Astrocyte (in vitro differentiated cells and primary cell): ENCODE data around the gene NLRP4. TPM values are rescaled to one million over a fixed set of nuclear protein-coding genes. Genes with fewer than 3 reads are reported as not detected.

Experiments
- DNase-seq: peaks from one replicate; pipeline ENCODE4 v3.0.0-alpha.2; 2010; ENCODE audit warnings: low read depth
- FAIRE-seq: peaks from 2 replicates; lab custom pipeline; 2011; peaks lifted over from hg19 to GRCh38; lab: Jason Lieb, UNC
- H2AFZ ChIP-seq: 2 replicates; pipeline ENCODE4 v1.6.0; 2012; ENCODE audit warnings: low read depth, low read length, inconsistent platforms
- H3K27ac ChIP-seq: 2 replicates; pipeline ENCODE4 v1.5.1; 2011; ENCODE audit warnings: low read depth, low read length, inconsistent platforms
- H3K27me3 ChIP-seq: 2 replicates; pipeline ENCODE4 v1.6.0; 2011; ENCODE audit warnings: low read length, inconsistent platforms; ENCODE audit not compliant: insufficient read depth
- H3K36me3 ChIP-seq: 2 replicates; pipeline ENCODE4 v1.5.1; 2011; ENCODE audit warnings: low read length, inconsistent platforms; ENCODE audit not compliant: insufficient read depth
- H3K4me1 ChIP-seq: 2 replicates; pipeline ENCODE4 v1.5.1; 2011; ENCODE audit warnings: low read length, inconsistent platforms; ENCODE audit not compliant: insufficient read depth
- H3K4me2 ChIP-seq: 2 replicates; pipeline ENCODE4 v1.6.0; 2012; ENCODE audit warnings: low read length, inconsistent platforms
- H3K4me3 ChIP-seq: 2 replicates; pipeline ENCODE4 v1.5.1; 2011; ENCODE audit warnings: low read depth, mild to moderate bottlenecking, low read length, inconsistent platforms; ENCODE audit not compliant: insufficient read depth
- H3K79me2 ChIP-seq: 2 replicates; pipeline ENCODE4 v1.6.0; 2012; ENCODE audit warnings: mild to moderate bottlenecking, low read length, inconsistent platforms; ENCODE audit not compliant: insufficient read depth
- H3K9ac ChIP-seq: 2 replicates; pipeline ENCODE4 v1.6.0; 2012; ENCODE audit warnings: mild to moderate bottlenecking, low read length, inconsistent platforms
- H3K9me3 ChIP-seq: 2 replicates; pipeline ENCODE4 v1.5.1; 2012; ENCODE audit warnings: low read depth, mild to moderate bottlenecking, low read length, inconsistent platforms; ENCODE audit not compliant: insufficient read depth
- H4K20me1 ChIP-seq: 2 replicates; pipeline ENCODE4 v1.6.0; 2012; ENCODE audit warnings: low read length, inconsistent platforms; ENCODE audit not compliant: insufficient read depth
- H3K27ac Mint-ChIP-seq: one replicate; pipeline ENCODE4 v1.8.0; 2021; ENCODE audit warnings: mild to moderate bottlenecking, mixed read lengths; ENCODE audit not compliant: unreplicated experiment
- H3K27me3 Mint-ChIP-seq: one replicate; pipeline ENCODE4 v1.8.0; 2021; ENCODE audit warnings: low read depth, mixed read lengths; ENCODE audit not compliant: unreplicated experiment
- H3K36me3 Mint-ChIP-seq: one replicate; pipeline ENCODE4 v1.8.0; 2021; ENCODE audit warnings: low read depth, mixed read lengths; ENCODE audit not compliant: unreplicated experiment
- H3K4me1 Mint-ChIP-seq: one replicate; pipeline ENCODE4 v1.8.0; 2021; ENCODE audit warnings: low read depth, mixed read lengths; ENCODE audit not compliant: unreplicated experiment
- H3K4me3 Mint-ChIP-seq: one replicate; pipeline ENCODE4 v1.8.0; 2021; ENCODE audit warnings: mild to moderate bottlenecking, moderate library complexity, mixed read lengths; ENCODE audit not compliant: unreplicated experiment
- H3K9me3 Mint-ChIP-seq: one replicate; pipeline ENCODE4 v1.8.0; 2021; ENCODE audit warnings: mild to moderate bottlenecking, mixed read lengths; ENCODE audit not compliant: unreplicated experiment
- EZH2 ChIP-seq: IDR thresholded peaks from 2 replicates; pipeline ENCODE4 v1.6.1; 2012; ENCODE audit warnings: mild to moderate bottlenecking, low read length, inconsistent platforms; ENCODE audit not compliant: insufficient read depth
- total RNA-seq: library from RNA; stranded (reverse); gene quantifications from 2 replicates; pipeline ENCODE4 v1.2.1, GENCODE V29; 2021
- TF ChIP-seq, protein P1 (sequence below): IDR thresholded peaks from 2 replicates; pipeline ENCODE4 v1.5.1; 2011; ENCODE audit warnings: low read depth, mild to moderate bottlenecking, inconsistent platforms, low read length, moderate library complexity; ENCODE audit not compliant: insufficient read depth

Gene NLRP4
- total RNA-seq, 1 donor from 2014 or later: not detected

DNA sequence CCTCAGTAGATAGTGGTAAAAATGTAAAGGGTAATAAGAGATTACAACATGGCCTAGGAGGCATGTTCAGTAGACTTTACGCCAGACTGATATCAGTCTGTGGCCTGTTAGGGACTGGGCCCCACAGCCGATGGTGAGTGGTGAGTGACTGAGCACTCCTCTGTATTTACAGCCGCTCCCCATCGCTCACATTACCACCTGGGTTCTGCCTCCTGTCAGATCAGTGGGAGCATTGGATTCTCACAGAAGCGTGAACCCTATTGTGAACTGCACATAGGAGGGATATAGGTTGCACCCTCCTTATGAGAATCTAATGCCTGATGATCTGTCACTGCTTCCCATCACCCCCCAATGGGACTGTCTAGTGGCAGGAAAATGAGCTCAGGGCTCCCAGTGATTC lies 22.4 kb upstream of the NLRP4 start:
- Histone ChIP-seq H3K9ac (no peak overlapping the region), H2AFZ (no peak overlapping the region), H4K20me1 (no peaks in the 10 kb centered on the region), H3K4me1 (no peaks in the 10 kb centered on the region), H3K4me2 (no peak overlapping the region), H3K4me3 (no peak overlapping the region), H3K36me3 (no peaks in the 10 kb centered on the region), H3K27ac (no peak overlapping the region), H3K27me3 (no peaks in the 10 kb centered on the region), H3K9me3 (peaks cover 12% of the 10 kb centered on the region), H3K79me2 (no peaks in the 10 kb centered on the region)
- Mint-ChIP-seq H3K4me3 (no peak overlapping the region), H3K36me3 (no peaks in the 10 kb centered on the region), H3K27me3 (no peaks in the 10 kb centered on the region), H3K4me1 (no peaks in the 10 kb centered on the region), H3K9me3 (peaks cover 11% of the 10 kb centered on the region), H3K27ac (no peak overlapping the region)
- no peak for FAIRE-seq
- DNase-seq: no peak
- TF ChIP-seq EZH2: no peak
- TF ChIP-seq, protein P1, sequence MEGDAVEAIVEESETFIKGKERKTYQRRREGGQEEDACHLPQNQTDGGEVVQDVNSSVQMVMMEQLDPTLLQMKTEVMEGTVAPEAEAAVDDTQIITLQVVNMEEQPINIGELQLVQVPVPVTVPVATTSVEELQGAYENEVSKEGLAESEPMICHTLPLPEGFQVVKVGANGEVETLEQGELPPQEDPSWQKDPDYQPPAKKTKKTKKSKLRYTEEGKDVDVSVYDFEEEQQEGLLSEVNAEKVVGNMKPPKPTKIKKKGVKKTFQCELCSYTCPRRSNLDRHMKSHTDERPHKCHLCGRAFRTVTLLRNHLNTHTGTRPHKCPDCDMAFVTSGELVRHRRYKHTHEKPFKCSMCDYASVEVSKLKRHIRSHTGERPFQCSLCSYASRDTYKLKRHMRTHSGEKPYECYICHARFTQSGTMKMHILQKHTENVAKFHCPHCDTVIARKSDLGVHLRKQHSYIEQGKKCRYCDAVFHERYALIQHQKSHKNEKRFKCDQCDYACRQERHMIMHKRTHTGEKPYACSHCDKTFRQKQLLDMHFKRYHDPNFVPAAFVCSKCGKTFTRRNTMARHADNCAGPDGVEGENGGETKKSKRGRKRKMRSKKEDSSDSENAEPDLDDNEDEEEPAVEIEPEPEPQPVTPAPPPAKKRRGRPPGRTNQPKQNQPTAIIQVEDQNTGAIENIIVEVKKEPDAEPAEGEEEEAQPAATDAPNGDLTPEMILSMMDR: no peak

DNA sequence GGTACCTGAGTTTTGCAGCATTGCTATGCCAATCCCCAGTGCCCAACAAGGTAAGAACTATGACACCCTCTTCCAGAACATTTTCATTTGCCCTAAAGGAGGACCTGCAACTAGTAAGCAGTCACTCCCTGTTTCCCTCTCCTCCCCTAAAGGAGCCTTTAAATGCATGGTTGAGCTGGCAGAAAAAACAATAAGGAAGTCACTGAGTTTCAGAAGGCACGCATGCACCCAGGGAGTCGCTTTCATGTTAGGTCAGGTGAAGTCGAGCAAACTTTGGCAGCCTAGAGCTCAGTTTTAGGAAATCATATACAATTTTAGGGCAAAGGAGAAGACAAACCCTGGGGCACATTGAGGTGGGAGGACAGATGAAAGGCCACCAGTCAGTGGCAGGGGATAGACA lies 16.3 kb upstream of the NLRP4 start:
- no peak overlapping the region for H3K9ac ChIP-seq
- no peak overlapping the region for H3K27ac ChIP-seq
- H3K79me2 ChIP-seq: no peaks in the 10 kb centered on the region
- Mint-ChIP-seq H3K27ac (no peak overlapping the region), H3K9me3 (peaks cover 8% of the 10 kb centered on the region), H3K27me3 (peaks cover 2% of the 10 kb centered on the region), H3K4me1 (no peaks in the 10 kb centered on the region), H3K36me3 (no peaks in the 10 kb centered on the region), H3K4me3 (no peak overlapping the region)
- no peaks in the 10 kb centered on the region for H3K36me3 ChIP-seq
- no peaks in the 10 kb centered on the region for H4K20me1 ChIP-seq
- no peaks in the 10 kb centered on the region for H3K4me1 ChIP-seq
- H2AFZ ChIP-seq: no peak overlapping the region
- TF ChIP-seq EZH2: no peak
- TF ChIP-seq, protein P1: no peak
- FAIRE-seq (no peak), DNase-seq (no peak)
- no peaks in the 10 kb centered on the region for H3K9me3 ChIP-seq
- H3K27me3 ChIP-seq: no peaks in the 10 kb centered on the region
- H3K4me3 ChIP-seq: no peak overlapping the region
- no peak overlapping the region for H3K4me2 ChIP-seq

DNA sequence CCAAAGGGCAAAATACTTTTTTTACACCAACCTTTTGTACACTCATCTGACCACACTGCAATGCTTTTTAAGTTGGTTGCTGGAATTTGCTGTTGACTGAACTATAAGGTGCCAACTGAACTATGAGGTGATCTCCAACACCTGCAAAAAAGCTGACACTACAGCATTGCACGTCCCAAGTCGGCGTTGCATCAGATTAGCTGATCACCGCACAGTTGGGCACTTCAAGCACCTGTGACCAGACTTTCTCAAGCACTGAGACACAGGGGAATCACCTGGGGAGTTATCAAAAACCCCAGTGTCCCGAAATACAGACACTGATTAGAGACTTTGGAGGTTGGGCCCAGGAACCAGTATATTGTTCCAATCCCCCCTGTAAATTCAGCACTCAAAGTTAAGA lies 5.7 kb upstream of the NLRP4 start:
- H2AFZ ChIP-seq: no peak overlapping the region
- no peak overlapping the region for H3K4me3 ChIP-seq
- no peaks in the 10 kb centered on the region for H4K20me1 ChIP-seq
- DNase-seq: no peak
- no peak overlapping the region for H3K4me2 ChIP-seq
- H3K9ac ChIP-seq: no peak overlapping the region
- no peaks in the 10 kb centered on the region for H3K9me3 ChIP-seq
- H3K4me1 Mint-ChIP-seq: no peaks in the 10 kb centered on the region
- no peak overlapping the region for H3K27ac Mint-ChIP-seq
- peaks cover 7% of the 10 kb centered on the region for H3K9me3 Mint-ChIP-seq
- FAIRE-seq: no peak
- H3K27me3 Mint-ChIP-seq: no peaks in the 10 kb centered on the region
- H3K4me1 ChIP-seq: no peaks in the 10 kb centered on the region
- H3K36me3 ChIP-seq: no peaks in the 10 kb centered on the region
- H3K36me3 Mint-ChIP-seq: no peaks in the 10 kb centered on the region
- H3K79me2 ChIP-seq: no peaks in the 10 kb centered on the region
- H3K27me3 ChIP-seq: no peaks in the 10 kb centered on the region
- no peak overlapping the region for H3K4me3 Mint-ChIP-seq
- H3K27ac ChIP-seq: no peak overlapping the region
- TF ChIP-seq, protein P1: no peak
- TF ChIP-seq EZH2: no peak
